Small intestine (tissue), 7 donors: Measurements from ENCODE around the gene AARSD1. TPM values are rescaled to one million over a fixed set of nuclear protein-coding genes. Genes with fewer than 3 reads are reported as not detected.
"Not testable (repeated sequence)": the region's sequence is repeated elsewhere in the genome, so short reads cannot be mapped to it uniquely, and the experiment has no call there.

Experiments used
- DNase-seq, 2 donors: peaks; one replicate each; pipeline versions ENCODE4 v3.0.0 to v3.0.0-alpha.2; 2013
- FAIRE-seq: peaks from 2 replicates; lab custom pipeline; 2012; peaks lifted over from hg19 to GRCh38; lab: Jason Lieb, UNC
- H3K27ac ChIP-seq, 3 donors: one replicate each; pipeline ENCODE4 v1.5.1; 2013; ENCODE audit warnings: low read length in 2 of 3, mild to moderate bottlenecking in 2 of 3, control low read depth in 1 of 3, inconsistent platforms in 1 of 3, low read depth in 1 of 3, moderate library complexity in 1 of 3
- H3K27me3 ChIP-seq, 3 donors: one replicate each; pipeline ENCODE4 v1.6.1; 2013; ENCODE audit warnings: low read length in 3 of 3, inconsistent platforms in 1 of 3; ENCODE audit not compliant: control insufficient read depth in 3 of 3, insufficient read depth in 3 of 3
- H3K36me3 ChIP-seq, 3 donors: one replicate each; pipeline ENCODE4 v1.6.1; 2013; ENCODE audit warnings: low read length in 3 of 3, inconsistent platforms in 1 of 3, low read depth in 1 of 3, mild to moderate bottlenecking in 1 of 3, moderate library complexity in 1 of 3; ENCODE audit not compliant: control insufficient read depth in 3 of 3, insufficient read depth in 2 of 3
- H3K4me1 ChIP-seq, 3 donors: one replicate each; pipeline ENCODE4 v1.6.1; 2013; ENCODE audit warnings: low read length in 2 of 3, inconsistent platforms in 1 of 3, low read depth in 1 of 3, mild to moderate bottlenecking in 1 of 3, moderate library complexity in 1 of 3; ENCODE audit not compliant: control insufficient read depth in 3 of 3, insufficient read depth in 2 of 3
- H3K4me3 ChIP-seq, 3 donors: one replicate each; pipeline ENCODE4 v1.5.1; 2013; ENCODE audit warnings: low read length in 3 of 3, control low read depth in 1 of 3, inconsistent platforms in 1 of 3, low read depth in 1 of 3, mild to moderate bottlenecking in 1 of 3, moderate library complexity in 1 of 3
- H3K9me3 ChIP-seq, 2 donors: one replicate each; pipeline ENCODE4 v1.6.1; 2013; ENCODE audit warnings: low read depth in 1 of 2, low read length in 1 of 2; ENCODE audit not compliant: control insufficient read depth in 2 of 2, insufficient read depth in 1 of 2
- WGBS, 3 donors: extraction: QIAGEN DNeasy Blood & Tissue Kit; methylation state at CpG; one replicate each; pipeline ENCODE4 v1.1.7; 2013; 5-methylcytosine and 5-hydroxymethylcytosine counted together
- polyA plus RNA-seq, 4 donors: library from polyadenylated mRNA; stranded (reverse) in 3 of 4; unstranded in 1 of 4; fragments of 200-250 nt in 3 of 4; fragments of 120-200 nt in 1 of 4; gene quantifications; one replicate each; pipeline versions ENCODE4 v1.2.1 to v1.2.3, GENCODE V29; 2013
- donor health status: healthy with polysubstance abuse.
- donor health status: control.
- donor health status: control.
- donor health status: Bipolar disorder and iron deficiency.
- donor health status: healthy.

AARSD1 gene
- polyA plus RNA-seq, 4 donors, result 27.3 to 47.4 (median 40.5) TPM

DNA sequence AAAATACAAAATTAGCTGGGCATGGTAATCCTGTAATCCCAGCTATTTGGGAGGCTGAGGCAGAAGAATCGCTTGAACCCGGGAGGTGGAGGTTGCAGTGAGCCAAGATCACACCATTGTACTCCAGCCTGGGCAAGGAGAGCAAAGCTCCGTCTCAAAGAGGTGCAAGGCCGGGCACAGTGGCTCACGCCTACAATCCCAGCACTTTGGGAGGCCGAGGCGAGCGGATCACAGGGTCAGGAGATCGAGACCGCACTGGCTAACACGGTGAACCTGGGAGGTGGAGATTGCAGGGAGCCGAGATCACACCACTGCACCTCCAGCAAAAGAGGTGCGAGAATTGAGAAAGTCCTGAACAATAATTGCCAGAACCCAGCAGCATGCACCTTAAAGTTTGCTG lies 36.6 kb upstream of the AARSD1 start:
- Histone ChIP-seq H3K4me1 (peaks cover 0 to 18% (median 0%) of the 10 kb centered on the region in 3 donors), H3K36me3 (peaks cover 12 to 52% (median 21%) of the 10 kb centered on the region in 3 donors)
- H3K4me3 ChIP-seq, H3K9me3 ChIP-seq, H3K27ac ChIP-seq, DNase-seq, H3K27me3 ChIP-seq, FAIRE-seq: not testable (repeated sequence)
- 92 to 95% (median 94%) methylated on average over 13 of the region's 13 CpGs for WGBS, 3 donors

DNA sequence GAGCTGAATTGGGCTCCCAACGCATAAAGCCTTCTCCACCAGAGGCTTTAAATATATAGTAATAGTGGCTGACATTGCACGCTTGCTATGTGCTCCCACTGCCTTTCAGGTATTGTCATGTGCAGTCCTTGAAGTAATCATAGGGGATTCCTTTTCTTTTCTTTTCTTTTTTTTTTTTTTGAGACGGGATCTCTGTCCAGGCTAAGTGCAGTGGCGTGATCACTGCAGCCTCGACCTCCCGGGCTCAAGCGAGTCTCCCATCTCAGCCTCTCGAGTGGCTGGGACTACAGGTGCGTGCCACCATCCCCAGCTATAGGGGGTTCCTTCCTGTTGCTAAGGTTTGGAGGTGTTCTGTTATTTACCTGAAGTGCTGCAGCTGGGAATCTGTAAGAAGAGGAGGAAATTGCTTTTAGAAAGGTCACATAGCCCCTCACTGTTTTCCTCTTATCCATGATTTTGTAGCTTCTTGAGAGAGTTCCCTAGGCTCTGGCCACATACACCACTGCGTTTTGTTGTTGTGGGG lies 34.8 kb upstream of the AARSD1 start:
- peak overlapping the region; percentile 92 to 96 (median 94) for H3K27ac ChIP-seq
- WGBS, 3 donors, result 1 to 9% (median 5%) methylated on average over 10 of the region's 10 CpGs
- peak overlapping the region; percentile 80 to 86 (median 83) for H3K4me3 ChIP-seq
- H3K36me3 ChIP-seq, result peaks cover 12 to 48% (median 21%) of the 10 kb centered on the region in 3 donors
- H3K4me1 ChIP-seq, result peaks cover 0 to 18% (median 0%) of the 10 kb centered on the region in 3 donors
- H3K9me3 ChIP-seq, result no peaks in the 10 kb centered on the region
- no peak for FAIRE-seq
- no peak for DNase-seq
- no peaks in the 10 kb centered on the region for H3K27me3 ChIP-seq

DNA sequence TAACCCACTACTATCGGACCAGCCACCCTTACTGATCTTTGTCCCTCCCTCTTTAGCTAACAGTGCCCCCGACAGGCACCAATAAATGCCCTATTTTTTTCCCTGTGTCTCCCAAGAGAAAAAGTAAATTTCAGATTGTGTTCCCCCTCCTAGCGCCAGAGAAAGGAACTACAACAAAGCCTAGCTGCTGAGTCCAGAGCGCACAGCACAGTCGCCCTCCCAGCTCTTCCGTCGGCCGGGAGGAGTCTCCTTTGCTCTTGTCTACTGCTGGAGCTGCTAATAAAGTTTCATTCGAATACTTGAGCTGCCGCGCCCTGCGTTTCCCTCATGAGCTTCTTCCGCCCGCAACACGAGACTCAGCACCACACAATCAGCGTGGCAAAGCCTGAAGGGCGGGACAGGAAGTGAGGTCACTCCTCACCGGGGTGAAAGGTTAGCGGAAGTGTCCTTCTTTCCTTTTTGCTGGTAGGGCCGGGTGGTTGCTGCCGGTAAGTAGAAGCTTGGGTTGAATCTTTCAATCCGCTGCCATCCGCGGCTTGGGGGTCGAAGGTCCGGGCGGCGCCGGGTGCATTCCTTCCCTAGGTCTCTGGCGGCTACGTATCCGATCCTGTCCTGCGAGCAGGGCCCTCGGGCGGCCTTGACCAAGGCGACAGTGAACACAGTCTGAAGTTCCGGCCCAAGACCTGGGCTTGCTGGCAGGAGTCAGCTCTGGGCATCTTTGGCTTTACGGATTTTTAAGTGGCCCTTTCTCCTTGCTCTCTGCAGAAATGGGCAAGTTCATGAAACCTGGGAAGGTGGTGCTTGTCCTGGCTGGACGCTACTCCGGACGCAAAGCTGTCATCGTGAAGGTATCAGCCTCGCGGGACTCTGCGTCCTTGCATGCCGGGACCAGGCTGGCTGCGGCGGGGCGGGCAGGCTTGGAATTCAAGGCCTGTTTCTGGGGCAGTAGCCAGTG lies 34.0 kb upstream of the AARSD1 start, which contains the start of gene RPL27:
TSS of gene RPL27 (plus strand) at position 436 of the 955 bp plus-strand sequence. CDS start at position 768, 332 bp downstream.
- Histone ChIP-seq H3K9me3 (no peaks in the 10 kb centered on the region), H3K4me1 (peaks cover 0 to 18% (median 0%) of the 10 kb centered on the region in 3 donors), H3K36me3 (peaks cover 8 to 46% (median 15%) of the 10 kb centered on the region in 3 donors), H3K27ac (peak within 1 kb of the TSS; percentile 92 to 96 (median 94)), H3K4me3 (peak within 1 kb of the TSS; percentile 80 to 86 (median 83)), H3K27me3 (no peaks in the 10 kb centered on the region)
- 0% methylated on average over 49 of the region's 49 CpGs for WGBS, 3 donors
- FAIRE-seq (peak; percentile 61), DNase-seq (peak; percentile 100)

DNA sequence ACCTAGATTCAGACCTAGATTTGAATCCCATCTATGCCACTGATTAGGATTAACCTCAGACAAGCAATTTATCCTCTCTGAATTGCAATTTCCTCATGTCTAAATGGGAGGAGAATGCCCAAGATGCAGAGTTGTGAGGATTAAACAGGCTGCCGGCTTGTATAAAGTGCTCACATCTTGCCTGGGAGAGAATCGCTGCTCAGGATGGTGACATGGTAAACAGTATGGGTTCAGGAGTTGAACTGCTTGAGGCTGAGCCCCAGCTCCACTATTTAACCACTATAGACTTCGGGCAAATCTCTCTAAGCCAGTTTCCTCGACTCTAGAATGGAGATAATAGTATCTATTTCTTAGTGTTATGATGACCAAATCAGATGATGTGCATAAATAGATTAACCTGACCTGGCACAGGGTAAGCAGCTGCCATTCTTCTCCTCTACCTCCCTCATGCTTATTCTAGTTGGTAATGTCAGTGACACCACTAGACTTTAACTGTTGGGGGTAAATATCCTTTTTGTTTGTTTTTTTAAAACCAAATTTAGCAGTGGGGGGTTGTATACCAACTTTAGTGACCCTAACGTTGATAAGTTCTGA lies 33.2 kb upstream of the AARSD1 start:
- Histone ChIP-seq H3K4me3 (peak overlapping the region in 2 of 3 donors; percentile 10 to 22), H3K9me3 (no peaks in the 10 kb centered on the region), H3K4me1 (peaks cover 0 to 18% (median 0%) of the 10 kb centered on the region in 3 donors), H3K36me3 (peaks cover 9 to 41% (median 14%) of the 10 kb centered on the region in 3 donors), H3K27me3 (no peaks in the 10 kb centered on the region), H3K27ac (peak overlapping the region; percentile 65 to 94 (median 72))
- DNase-seq (peak in 1 of 2 donors; percentile 37), FAIRE-seq (no peak)
- WGBS, 3 donors, result 6 to 17% (median 6%) methylated on average over 5 of the region's 5 CpGs

DNA sequence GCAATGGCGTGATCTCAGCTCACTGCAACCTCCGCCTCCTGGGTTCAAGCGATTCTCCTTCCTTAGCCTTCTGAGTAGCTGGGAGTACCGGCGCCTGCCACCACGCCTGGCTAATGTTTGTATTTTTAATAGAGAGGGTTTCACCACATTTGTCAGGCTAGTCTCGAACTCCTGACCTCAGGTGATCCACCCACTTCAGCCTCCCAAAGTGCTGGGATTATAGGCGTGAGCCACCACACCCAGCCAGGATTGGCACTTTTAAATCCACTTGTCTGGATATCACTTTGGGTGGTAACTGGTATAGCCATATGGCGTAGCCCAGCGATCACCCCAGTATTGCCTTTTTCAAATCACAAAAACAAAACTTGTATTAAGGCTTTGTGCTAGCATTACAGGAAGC lies 29.7 kb upstream of the AARSD1 start:
- FAIRE-seq, H3K4me3 ChIP-seq, DNase-seq, H3K4me1 ChIP-seq, H3K9me3 ChIP-seq, H3K27me3 ChIP-seq, H3K27ac ChIP-seq: not testable (repeated sequence)
- peaks cover 8 to 41% (median 10%) of the 10 kb centered on the region in 3 donors for H3K36me3 ChIP-seq
- WGBS, 3 donors, result 81 to 85% (median 84%) methylated on average over 10 of the region's 10 CpGs

DNA sequence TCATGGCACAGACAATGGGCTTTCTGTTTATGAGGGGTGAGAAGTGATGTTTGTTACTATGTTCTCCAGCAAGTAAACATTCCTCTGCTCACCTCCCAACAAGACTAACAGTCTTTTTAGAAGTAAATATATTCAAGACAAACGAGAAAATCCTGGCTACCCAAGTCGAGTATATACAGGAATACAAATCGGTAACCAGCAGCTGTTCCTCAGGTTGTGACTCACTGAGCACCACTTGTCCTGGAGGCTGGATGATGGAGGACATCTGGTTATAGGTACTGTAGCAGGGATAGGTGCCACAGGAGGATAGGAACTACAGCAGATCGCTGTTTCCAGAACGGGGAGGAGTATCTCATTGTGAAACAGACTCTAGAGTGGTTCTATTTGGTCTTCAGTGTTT lies 28.6 kb upstream of the AARSD1 start:
- H3K4me3 ChIP-seq, result no peak overlapping the region
- WGBS, 3 donors, result 81 to 87% (median 81%) methylated on average over 5 of the region's 5 CpGs
- no peak for DNase-seq
- H3K9me3 ChIP-seq, result no peaks in the 10 kb centered on the region
- peaks cover 10 to 51% (median 12%) of the 10 kb centered on the region in 3 donors for H3K36me3 ChIP-seq
- H3K4me1 ChIP-seq, result peaks cover 0 to 7% (median 0%) of the 10 kb centered on the region in 3 donors
- no peak for FAIRE-seq
- H3K27ac ChIP-seq, result no peak overlapping the region
- no peaks in the 10 kb centered on the region for H3K27me3 ChIP-seq

DNA sequence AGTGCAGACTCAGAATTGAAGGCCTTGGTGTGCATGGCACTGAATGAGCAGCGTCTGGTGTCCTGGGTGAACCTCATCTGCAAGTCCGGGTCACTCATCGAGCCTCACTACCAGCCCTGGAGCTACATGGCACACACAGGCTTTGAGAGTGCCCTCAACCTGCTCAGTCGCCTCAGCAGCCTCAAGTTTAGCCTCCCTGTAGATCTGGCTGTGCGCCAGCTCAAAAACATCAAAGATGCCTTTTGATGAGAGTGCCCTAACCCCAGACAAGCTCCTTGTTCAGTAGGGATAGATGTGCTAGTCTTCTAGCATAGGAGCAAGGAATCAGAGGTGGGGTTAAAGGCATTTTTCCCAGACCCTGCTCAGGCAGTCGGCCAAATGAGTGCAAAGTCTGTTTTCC lies 27.2 kb upstream of the AARSD1 start:
- 91 to 93% (median 91%) methylated on average over 6 of the region's 6 CpGs for WGBS, 3 donors
- Histone ChIP-seq H3K27ac (no peak overlapping the region), H3K9me3 (no peaks in the 10 kb centered on the region), H3K36me3 (peaks cover 14 to 61% (median 18%) of the 10 kb centered on the region in 3 donors), H3K4me1 (no peaks in the 10 kb centered on the region), H3K27me3 (no peaks in the 10 kb centered on the region), H3K4me3 (no peak overlapping the region)
- FAIRE-seq, result no peak
- DNase-seq, result no peak
